T-cell (primary cell): ENCODE measurements around the gene ATCAY. TPM values are rescaled to one million over a fixed set of nuclear protein-coding genes. Genes with fewer than 3 reads are reported as not detected.

Source experiments
- ATAC-seq, 4 experiments: fragments of 200-7000 bp in 3 of 4; fragments of 150-1000 bp in 1 of 4; cut with Tn5 transposase; replicated peaks in 1 of 4; 1 replicate in 3 of 4; 2 replicates in 1 of 4; pipeline ENCODE4 v1.10.0; 2021; ENCODE audit warnings: moderate library complexity in 3 of 4, mild to moderate bottlenecking in 2 of 4, moderate number of reproducible peaks in 1 of 4
- CTCF ChIA-PET, 2 donors: fragments of 300-600 bp; sonication (Branson Sonifier 250); formaldehyde crosslinking; loops; one replicate each; lab custom pipeline; 2022; ENCODE audit warnings: antibody characterized with exemption in 2 of 2; lab: Charles Lee
- POLR2A ChIA-PET, 2 donors: fragments of 300-600 bp; sonication (Branson Sonifier 250); formaldehyde crosslinking; loops; one replicate each; lab custom pipeline; 2022; ENCODE audit warnings: antibody characterized with exemption in 2 of 2; lab: Charles Lee
- DNase-seq, 35 experiments: peaks; one replicate each; pipeline versions ENCODE4 v3.0.0 to v3.0.0-alpha.2; 2013 to 2023
- H3K27ac ChIP-seq: one replicate; pipeline ENCODE4 v1.5.1; 2013; ENCODE audit warnings: low read length
- H3K27me3 ChIP-seq, 2 experiments: replicated peaks in 1 of 2; 1 replicate in 1 of 2; 2 replicates in 1 of 2; pipeline versions ENCODE4 v1.6.1 to v1.7.0; 2013; ENCODE audit warnings: low read length in 1 of 2, mixed read lengths in 1 of 2; ENCODE audit not compliant: control insufficient read depth in 2 of 2, insufficient read depth in 2 of 2; ENCODE audit errors: extremely low read depth in 1 of 2
- H3K36me3 ChIP-seq, 2 donors: 1 replicate in 1 of 2; 2 replicates in 1 of 2; pipeline versions ENCODE4 v1.6.1 to v1.7.0; 2013; ENCODE audit warnings: low read length in 1 of 2; ENCODE audit not compliant: control insufficient read depth in 2 of 2, insufficient read depth in 1 of 2; ENCODE audit errors: extremely low read depth in 1 of 2
- H3K4me1 ChIP-seq, 2 experiments: 1 replicate in 1 of 2; 2 replicates in 1 of 2; pipeline versions ENCODE4 v1.6.1 to v1.7.0; 2013; ENCODE audit warnings: low read length in 2 of 2, mixed read lengths in 1 of 2; ENCODE audit not compliant: insufficient read depth in 2 of 2, control insufficient read depth in 1 of 2; ENCODE audit errors: extremely low read depth in 1 of 2
- H3K4me3 ChIP-seq, 2 donors: 1 replicate in 1 of 2; 2 replicates in 1 of 2; pipeline versions ENCODE4 v1.5.1 to v1.7.0; 2013; ENCODE audit warnings: mild to moderate bottlenecking in 2 of 2, low read length in 1 of 2, moderate library complexity in 1 of 2; ENCODE audit not compliant: control insufficient read depth in 1 of 2; ENCODE audit errors: extremely low read depth in 1 of 2
- H3K9me3 ChIP-seq: 2 replicates; pipeline ENCODE4 v1.7.0; 2013
- H3K27ac Mint-ChIP-seq, 2 donors: one replicate each; pipeline ENCODE4 v1.8.0; 2020 to 2021; ENCODE audit warnings: mild to moderate bottlenecking in 2 of 2, mixed read lengths in 2 of 2
- H3K27me3 Mint-ChIP-seq, 2 donors: one replicate each; pipeline ENCODE4 v1.8.0; 2021 to 2022; ENCODE audit warnings: mixed read lengths in 2 of 2
- H3K36me3 Mint-ChIP-seq: one replicate; pipeline ENCODE4 v1.8.0; 2021; ENCODE audit warnings: mixed read lengths
- H3K4me1 Mint-ChIP-seq, 3 donors: one replicate each; pipeline ENCODE4 v1.8.0; 2020 to 2022; ENCODE audit warnings: mixed read lengths in 3 of 3, mild to moderate bottlenecking in 1 of 3
- H3K4me3 Mint-ChIP-seq, 3 donors: one replicate each; pipeline ENCODE4 v1.8.0; 2020 to 2022; ENCODE audit warnings: mild to moderate bottlenecking in 3 of 3, mixed read lengths in 3 of 3, moderate library complexity in 3 of 3
- H3K9me3 Mint-ChIP-seq, 3 donors: one replicate each; pipeline ENCODE4 v1.8.0; 2020 to 2022; ENCODE audit warnings: mixed read lengths in 3 of 3
- WGBS: methylation state at CpG from one replicate; pipeline ENCODE4 v1.1.5; 2013; ENCODE audit warnings: missing lambda C conversion rate; ENCODE audit not compliant: insufficient coverage; 5-methylcytosine and 5-hydroxymethylcytosine counted together
- total RNA-seq, 35 experiments: library from RNA in 6 of 35; stranded (reverse) in 6 of 35; fragments of 120-200 nt in 1 of 35; gene quantifications; one replicate each; pipeline versions ENCODE4 v1.2.1 to v1.2.4 and lab custom pipeline; 2013 to 2026

The ATCAY gene
- total RNA-seq, 5 donors from 2014 or later (not counting 1 experiment from before 2014, with no cell fraction given), result 0.03 TPM; not detected in 4

- no peaks in the 10 kb centered on the region for H3K36me3 Mint-ChIP-seq
- 88% methylated on average over 3 of the region's 5 CpGs for WGBS
- Histone ChIP-seq H3K4me1 (no peaks in the 10 kb centered on the region), H3K4me3 (no peak overlapping the region), H3K27me3 (peaks cover 0 to 24% of the 10 kb centered on the region in 2 experiments), H3K36me3 (no peaks in the 10 kb centered on the region), H3K9me3 (no peaks in the 10 kb centered on the region), H3K27ac (no peak overlapping the region)
- peaks cover 0 to 3% (median 3%) of the 10 kb centered on the region in 3 donors for H3K9me3 Mint-ChIP-seq
- ATAC-seq (no peak), DNase-seq (no peak)
- H3K27ac Mint-ChIP-seq, result no peak overlapping the region
- H3K4me3 Mint-ChIP-seq, result no peak overlapping the region
- POLR2A ChIA-PET, result no interaction called here
- CTCF ChIA-PET, result no interaction called here
- peaks cover 8 to 11% of the 10 kb centered on the region in 2 donors for H3K27me3 Mint-ChIP-seq
- H3K4me1 Mint-ChIP-seq, result no peaks in the 10 kb centered on the region
These were observed 35.5 kb downstream of the ATCAY start for GRCh38 chr19:3916033-3916432.

DNA sequence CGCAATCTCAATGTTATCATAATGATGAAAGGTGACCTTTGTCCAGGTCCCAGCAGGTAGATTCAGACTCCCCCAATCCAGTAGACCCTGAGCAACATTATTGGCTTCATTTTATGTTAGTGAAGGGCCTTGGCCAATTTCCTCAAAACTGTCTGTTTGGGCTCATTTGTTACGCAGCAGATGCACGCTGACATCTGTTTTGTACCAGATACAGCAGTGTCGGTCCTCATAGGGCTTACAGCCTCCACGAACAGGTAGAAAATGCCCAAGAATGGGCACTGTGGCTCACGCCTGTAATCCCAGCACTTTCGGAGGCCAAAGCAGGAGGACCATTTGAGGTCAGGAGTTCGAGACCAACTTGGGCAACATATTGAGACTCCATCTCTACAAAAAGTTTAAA is 39.3 kb downstream of the ATCAY start:
- Histone ChIP-seq H3K36me3 (no peaks in the 10 kb centered on the region), H3K9me3 (no peaks in the 10 kb centered on the region), H3K27ac (no peak overlapping the region), H3K4me1 (no peaks in the 10 kb centered on the region), H3K27me3 (peaks cover 0 to 22% of the 10 kb centered on the region in 2 experiments), H3K4me3 (no peak overlapping the region)
- no peak for DNase-seq
- 88% methylated on average over 5 of the region's 8 CpGs for WGBS
- peaks cover 6 to 9% (median 9%) of the 10 kb centered on the region in 3 donors for H3K9me3 Mint-ChIP-seq
- no peak for ATAC-seq
- peaks cover 8 to 11% of the 10 kb centered on the region in 2 donors for H3K27me3 Mint-ChIP-seq
- no peaks in the 10 kb centered on the region for H3K36me3 Mint-ChIP-seq
- H3K27ac Mint-ChIP-seq, result no peak overlapping the region
- ChIA-PET POLR2A (no interaction called here), CTCF (no interaction called here)
- H3K4me1 Mint-ChIP-seq, result no peaks in the 10 kb centered on the region
- no peak overlapping the region for H3K4me3 Mint-ChIP-seq

DNA sequence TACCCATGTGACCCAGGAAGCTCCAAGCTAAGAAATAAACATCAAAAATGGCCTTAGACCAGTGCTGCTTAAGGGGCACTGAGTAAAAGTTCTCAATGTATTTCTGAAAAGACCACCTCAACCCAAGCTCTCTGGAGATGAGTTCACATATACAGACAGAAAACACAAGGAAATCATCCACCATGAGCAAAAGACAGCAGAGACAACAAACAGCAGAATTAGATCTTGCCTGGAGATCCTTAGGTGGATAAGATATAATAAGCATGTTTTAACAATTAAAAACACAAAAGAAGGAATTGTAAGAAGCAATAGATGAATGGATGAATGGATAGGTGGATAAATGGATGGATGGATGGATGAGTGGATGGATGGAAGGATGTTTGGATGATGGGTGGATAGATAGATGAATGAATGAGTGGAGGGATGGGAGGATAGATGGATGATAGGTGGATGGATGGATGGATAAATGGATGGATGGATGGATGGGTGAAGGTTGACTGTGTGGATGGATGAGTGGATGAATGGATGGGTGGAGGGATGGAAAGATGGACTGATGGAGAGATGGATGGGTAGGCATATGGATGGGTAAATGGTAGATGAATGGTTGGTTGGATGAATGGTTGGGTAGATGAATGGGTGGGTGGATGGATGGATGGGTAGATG is 42.7 kb downstream of the ATCAY start:
- no peak overlapping the region for H3K4me3 ChIP-seq
- ChIA-PET POLR2A (no interaction called here), CTCF (no interaction called here)
- no peak overlapping the region for H3K27ac Mint-ChIP-seq
- H3K4me1 ChIP-seq, result no peaks in the 10 kb centered on the region
- H3K4me1 Mint-ChIP-seq, result no peaks in the 10 kb centered on the region
- no peaks in the 10 kb centered on the region for H3K9me3 ChIP-seq
- peaks cover 0 to 18% of the 10 kb centered on the region in 2 experiments for H3K27me3 ChIP-seq
- DNase-seq (no peak), ATAC-seq (no peak)
- no peak overlapping the region for H3K4me3 Mint-ChIP-seq
- H3K27ac ChIP-seq, result no peak overlapping the region
- H3K27me3 Mint-ChIP-seq, result peaks cover 3 to 7% of the 10 kb centered on the region in 2 donors
- H3K36me3 Mint-ChIP-seq, result no peaks in the 10 kb centered on the region
- H3K9me3 Mint-ChIP-seq, result peaks cover 8 to 9% (median 9%) of the 10 kb centered on the region in 3 donors
- no peaks in the 10 kb centered on the region for H3K36me3 ChIP-seq

- ATAC-seq, result no peak
- Histone ChIP-seq H3K27ac (no peak overlapping the region), H3K9me3 (no peaks in the 10 kb centered on the region), H3K27me3 (peaks cover 0 to 18% of the 10 kb centered on the region in 2 experiments), H3K36me3 (no peaks in the 10 kb centered on the region), H3K4me1 (no peaks in the 10 kb centered on the region), H3K4me3 (no peak overlapping the region)
- CTCF ChIA-PET, result no interaction called here
- Mint-ChIP-seq H3K4me1 (no peaks in the 10 kb centered on the region), H3K9me3 (peaks cover 8 to 9% (median 9%) of the 10 kb centered on the region in 3 donors), H3K4me3 (no peak overlapping the region), H3K27me3 (peaks cover 3 to 4% of the 10 kb centered on the region in 2 donors), H3K27ac (no peak overlapping the region), H3K36me3 (no peaks in the 10 kb centered on the region)
- no peak for DNase-seq
- 69% methylated on average over 1 of the region's 1 CpG for WGBS
- POLR2A ChIA-PET, result no interaction called here
These were observed 43.4 kb downstream of the ATCAY start for GRCh38 chr19:3923912-3924311.

- DNase-seq (no peak), ATAC-seq (no peak)
- H3K36me3 Mint-ChIP-seq, result no peaks in the 10 kb centered on the region
- Histone ChIP-seq H3K4me3 (no peak overlapping the region), H3K36me3 (no peaks in the 10 kb centered on the region), H3K27me3 (peaks cover 4 to 51% of the 10 kb centered on the region in 2 experiments), H3K27ac (no peak overlapping the region), H3K4me1 (peaks cover 0 to 6% of the 10 kb centered on the region in 2 experiments), H3K9me3 (no peaks in the 10 kb centered on the region)
- ChIA-PET POLR2A (no interaction called here), CTCF (no interaction called here)
- no peaks in the 10 kb centered on the region for H3K4me1 Mint-ChIP-seq
- H3K4me3 Mint-ChIP-seq, result no peak overlapping the region
- H3K9me3 Mint-ChIP-seq, result no peaks in the 10 kb centered on the region
- WGBS, result 69% methylated on average over 7 of the region's 8 CpGs
- no peak overlapping the region for H3K27ac Mint-ChIP-seq
- H3K27me3 Mint-ChIP-seq, result peaks cover 6 to 21% of the 10 kb centered on the region in 2 donors
These were observed 50.6 kb downstream of the ATCAY start for GRCh38 chr19:3931041-3931440.

DNA sequence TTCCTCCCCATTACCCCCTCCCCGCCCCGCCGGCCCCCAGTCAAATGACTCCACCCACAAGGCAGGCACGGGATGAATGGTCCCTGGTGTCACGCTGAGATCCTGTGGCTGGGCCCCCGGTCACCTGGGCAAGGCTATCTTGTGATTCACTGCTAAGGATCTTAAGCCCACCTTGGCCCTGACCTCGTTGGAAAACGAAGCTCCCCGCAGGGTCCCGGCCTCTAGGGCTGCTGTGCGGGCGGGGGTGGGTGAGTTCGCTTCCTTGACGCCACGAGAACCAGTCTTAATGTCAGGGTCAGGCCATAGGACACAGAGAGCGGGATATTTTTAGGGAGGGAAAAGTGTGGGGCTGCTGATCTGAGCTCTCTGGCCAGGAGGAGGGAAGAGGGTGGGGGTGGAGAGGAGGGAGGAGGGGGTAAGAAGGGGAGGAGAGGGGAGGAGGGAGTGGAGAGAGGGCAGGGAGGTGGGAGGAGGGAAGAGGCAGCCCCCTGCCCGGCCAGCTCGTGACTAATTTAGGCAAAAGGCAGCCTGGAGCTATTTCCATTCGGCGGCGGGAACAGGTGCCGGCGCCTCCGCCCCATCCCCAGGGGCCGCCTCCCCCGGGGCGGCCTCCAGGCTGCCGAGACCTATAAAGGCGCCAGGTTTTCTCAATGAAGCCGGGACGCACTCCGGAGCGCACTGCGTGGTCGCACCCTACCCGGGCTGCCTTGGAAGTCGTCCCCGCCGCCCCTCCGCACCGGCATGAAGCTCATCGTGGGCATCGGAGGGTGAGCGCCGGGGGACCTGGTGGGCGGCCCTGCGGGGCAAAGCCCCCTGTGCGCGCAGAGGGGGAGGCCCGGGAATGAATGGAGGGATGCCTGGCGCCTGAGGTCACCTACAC is 52.7 kb downstream of the ATCAY start, which contains the start of gene NMRK2:
Gene NMRK2 (plus strand): TSS at position 139 of the 880 bp plus-strand sequence. CDS start 603 bp downstream, at position 742.
- Histone ChIP-seq H3K36me3 (no peaks in the 10 kb centered on the region), H3K4me1 (peaks cover 0 to 6% of the 10 kb centered on the region in 2 experiments), H3K9me3 (no peaks in the 10 kb centered on the region), H3K27me3 (peaks cover 4 to 58% of the 10 kb centered on the region in 2 experiments), H3K27ac (no peak within 1 kb of the TSS), H3K4me3 (no peak within 1 kb of the TSS)
- Mint-ChIP-seq H3K9me3 (no peaks in the 10 kb centered on the region), H3K27ac (no peak within 1 kb of the TSS), H3K4me1 (no peaks in the 10 kb centered on the region), H3K27me3 (peaks cover 6 to 21% of the 10 kb centered on the region in 2 donors), H3K4me3 (no peak within 1 kb of the TSS), H3K36me3 (no peaks in the 10 kb centered on the region)
- DNase-seq, result no peak
- POLR2A ChIA-PET, result interaction anchor here in 1 of 2 donors (0.6 kb wide), 1 partner anchor 134 kb away, joined by 7 read pairs; the partner anchor contains the start of gene ZBTB7A
- no peak for ATAC-seq
- CTCF ChIA-PET, result no interaction called here
- 8% methylated on average over 41 of the region's 51 CpGs for WGBS
